ENCODE results near the gene ST3GAL4.

GRCh38 chr11:126339073-126339862, 16.2 kb upstream of the ST3GAL4 start:
- TF ChIP-seq CTCF (conservative IDR thresholded peaks at IDR 0.05), result no peak
- no peak for TF ChIP-seq ZFX (IDR thresholded peaks at IDR 0.05)
